HG03565 (cell line): ENCODE results near the gene GPR152.
"Not testable (repeated sequence)": the region's sequence is repeated elsewhere in the genome, so short reads cannot be mapped to it uniquely, and the experiment has no call there.

Experiments
- ATAC-seq: cut with Tn5 transposase; IDR thresholded peaks from one replicate; pipeline ENCODE4 v1.9.1; 2021; ENCODE audit warnings: mild to moderate bottlenecking, moderate library complexity; ENCODE audit not compliant: unreplicated experiment

Gene GPR152

DNA sequence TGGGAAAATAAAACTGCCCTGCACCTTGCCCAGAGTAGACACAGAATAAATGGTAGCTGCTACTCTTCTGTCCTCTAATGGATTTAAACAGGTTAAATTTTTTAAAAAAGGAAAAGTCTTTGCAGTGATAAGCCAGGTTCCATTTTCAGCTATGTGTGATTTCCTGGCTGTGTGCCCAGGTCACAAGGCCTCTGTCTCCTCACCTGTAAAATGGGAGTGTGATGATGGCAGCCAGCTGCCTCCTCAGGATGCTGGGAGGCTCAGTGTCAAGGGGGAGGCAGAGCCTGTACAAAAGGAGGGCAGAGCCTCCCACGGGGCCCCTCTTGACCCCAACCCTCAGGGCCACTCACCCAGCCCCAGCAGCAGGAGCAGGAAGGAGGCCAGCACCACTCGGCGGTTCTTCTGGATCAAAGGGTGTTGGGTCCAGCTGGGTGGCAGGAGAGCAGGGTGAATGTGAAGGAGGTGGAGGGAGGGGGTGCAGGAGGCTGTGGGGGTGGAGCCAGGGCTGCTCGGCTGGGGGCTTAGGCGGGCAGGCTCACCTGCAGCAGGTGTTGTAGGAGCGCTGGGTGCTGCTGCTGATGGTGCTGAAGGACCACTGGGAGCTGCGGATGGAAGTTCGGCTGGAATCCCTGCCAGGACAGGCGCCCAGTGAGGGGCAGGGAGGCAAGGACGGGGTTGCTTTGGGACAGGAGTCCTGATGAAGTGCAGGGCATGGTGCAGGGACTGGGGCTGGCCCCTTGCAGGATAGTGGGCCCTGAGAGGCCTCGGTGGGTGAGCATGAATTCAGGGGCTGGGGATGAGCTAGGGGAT is 14.6 kb upstream of the GPR152 start:
- no peak for ATAC-seq

DNA sequence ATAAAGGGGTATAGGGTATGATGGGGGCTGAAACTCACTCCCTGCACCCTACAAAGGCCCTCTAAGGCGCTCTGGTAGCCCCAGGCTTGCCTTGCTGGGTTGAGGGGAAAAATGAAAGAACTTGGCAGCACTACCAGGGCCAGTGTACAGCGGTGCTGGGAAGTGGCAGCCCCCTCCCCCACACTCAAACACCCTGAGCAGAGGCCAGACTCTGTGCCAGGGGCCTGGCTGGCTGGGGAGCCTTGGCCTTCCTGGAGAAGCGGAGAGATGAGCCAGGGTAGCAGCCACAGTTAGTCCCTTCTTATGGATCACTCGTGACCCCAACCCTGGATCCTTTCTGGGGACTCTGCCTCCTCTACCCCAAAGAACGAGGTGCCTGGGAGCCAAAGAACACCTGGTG is 13.8 kb upstream of the GPR152 start:
- no peak for ATAC-seq

DNA sequence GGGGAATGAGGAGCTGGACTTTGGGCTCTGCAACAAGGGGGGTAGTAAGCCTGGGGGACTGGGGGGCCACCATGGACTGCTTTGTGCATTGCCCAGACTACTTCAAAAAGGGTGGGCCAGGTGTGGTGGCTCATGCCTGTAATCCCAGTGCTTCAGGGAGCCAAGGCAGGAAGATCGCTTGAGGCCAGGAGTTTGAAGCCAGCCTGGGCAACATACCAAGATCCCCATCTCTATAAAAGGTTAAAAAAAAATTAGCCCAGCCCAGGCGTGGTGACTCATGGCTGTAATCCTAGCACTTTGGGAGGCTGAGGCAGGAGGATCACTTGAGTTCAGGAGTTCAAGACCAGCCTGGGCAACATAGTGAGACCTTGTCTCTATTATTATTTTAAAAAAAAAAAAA is 13.0 kb upstream of the GPR152 start:
- ATAC-seq, result not testable (repeated sequence)

DNA sequence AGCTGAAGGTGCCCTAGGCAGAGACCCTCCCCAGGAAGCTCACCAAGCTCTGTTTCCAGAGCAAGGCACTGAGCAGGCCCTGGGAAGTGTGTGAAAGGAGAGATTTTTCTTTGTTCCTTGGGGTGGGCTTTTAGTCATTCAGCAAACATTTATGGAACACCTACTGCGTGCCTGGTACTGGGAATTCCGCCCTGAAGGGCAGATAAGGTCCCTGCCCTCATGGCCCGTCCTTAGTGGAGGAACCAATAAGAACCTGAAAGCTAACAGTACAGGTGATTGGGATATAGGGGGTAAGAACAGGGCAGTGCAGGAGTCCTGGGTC is 12.6 kb upstream of the GPR152 start:
- ATAC-seq, result no peak

DNA sequence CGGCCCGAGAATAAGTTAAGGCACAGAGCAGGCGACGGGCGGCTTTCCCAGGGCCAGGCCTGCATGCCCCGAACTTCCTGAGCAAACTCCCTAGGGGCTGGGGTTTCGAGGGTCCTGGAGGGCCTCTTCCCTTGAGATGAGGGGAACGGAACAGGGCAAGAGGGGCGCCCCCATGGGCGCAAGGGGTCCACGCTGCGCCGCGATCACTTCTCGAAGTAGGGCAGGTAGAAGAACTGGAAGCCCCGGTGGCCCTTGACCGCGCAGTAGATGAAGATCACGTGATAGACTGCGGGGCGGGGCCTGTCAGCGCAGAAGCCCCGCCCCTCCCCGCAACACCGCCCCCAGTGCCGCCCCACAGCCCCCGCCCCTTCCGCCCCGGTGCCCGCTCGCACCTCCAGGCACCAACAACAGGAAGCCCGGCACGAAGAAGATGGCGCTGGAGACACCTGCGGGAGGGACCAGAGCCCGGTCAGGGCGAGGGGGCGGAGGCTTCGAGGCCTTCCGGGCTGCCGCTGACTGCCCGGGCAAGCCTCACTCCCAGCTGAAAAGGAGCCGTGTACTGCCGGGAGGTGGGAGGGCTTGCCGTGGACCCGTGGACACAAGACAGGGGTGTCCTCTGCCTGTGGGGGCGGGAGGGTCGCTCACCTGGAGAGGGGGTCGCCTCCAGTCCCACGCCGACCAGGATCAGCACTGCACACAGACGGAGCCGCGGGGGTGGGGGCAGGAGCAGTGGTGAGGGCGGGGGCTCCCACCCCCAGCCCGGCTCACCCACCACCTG is 12.1 kb upstream of the GPR152 start:
- peak; percentile 36 for ATAC-seq

DNA sequence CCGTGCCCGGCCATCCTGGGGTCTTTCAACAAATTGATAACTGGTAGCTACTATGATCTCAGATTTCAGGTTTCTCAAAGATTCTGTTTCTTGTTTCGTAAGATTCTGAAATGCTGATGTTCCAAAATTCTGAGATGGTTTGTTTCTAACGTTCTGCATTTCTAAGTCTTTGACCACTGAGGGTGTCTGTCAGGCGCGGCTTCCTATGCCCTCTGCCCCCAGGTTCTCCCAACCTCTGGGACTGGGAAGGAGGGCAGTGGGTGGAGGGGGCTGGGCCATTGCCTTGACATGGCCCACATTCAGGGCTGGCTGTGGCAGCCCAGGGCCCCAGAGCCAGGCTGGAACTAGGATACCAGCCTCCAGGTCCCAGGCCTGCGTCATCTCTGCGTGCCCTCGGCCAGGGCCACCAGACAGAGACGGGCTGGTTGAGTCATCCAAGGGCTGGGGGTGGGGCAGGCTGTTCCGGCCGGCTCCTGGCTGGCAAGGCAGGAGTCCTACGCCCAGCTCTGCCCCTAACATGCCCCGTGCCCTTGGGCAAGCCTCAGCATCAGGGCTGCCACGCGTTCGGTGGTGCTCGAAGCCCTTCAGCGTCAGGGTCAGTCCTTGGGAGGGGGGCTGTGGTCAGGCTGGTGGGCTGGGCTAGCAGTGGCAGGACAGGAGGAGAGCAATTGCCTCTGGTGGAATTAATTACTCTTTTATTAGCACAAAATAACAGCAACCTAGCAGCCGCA is 11.3 kb upstream of the GPR152 start:
- ATAC-seq, result no peak

DNA sequence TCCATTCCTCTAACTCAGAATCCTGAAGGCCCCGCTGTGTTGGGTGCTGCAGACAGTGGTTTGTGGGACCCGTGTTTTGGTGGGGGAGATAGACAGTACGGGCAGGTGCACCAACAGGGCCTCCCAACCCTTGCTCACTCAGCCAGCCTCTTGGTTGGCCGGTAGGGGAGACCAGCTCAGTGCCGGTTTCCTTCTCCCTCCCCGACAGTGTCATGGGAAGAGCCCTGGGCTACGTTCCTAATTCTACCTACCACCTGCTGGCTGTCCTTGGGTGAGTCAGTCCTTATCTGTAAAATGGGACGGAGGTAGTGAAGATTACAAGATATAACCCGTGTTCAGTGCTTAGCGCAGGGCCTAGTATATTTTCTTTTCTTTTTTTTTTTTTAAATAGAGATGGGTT is 10.7 kb upstream of the GPR152 start:
- ATAC-seq, result no peak

DNA sequence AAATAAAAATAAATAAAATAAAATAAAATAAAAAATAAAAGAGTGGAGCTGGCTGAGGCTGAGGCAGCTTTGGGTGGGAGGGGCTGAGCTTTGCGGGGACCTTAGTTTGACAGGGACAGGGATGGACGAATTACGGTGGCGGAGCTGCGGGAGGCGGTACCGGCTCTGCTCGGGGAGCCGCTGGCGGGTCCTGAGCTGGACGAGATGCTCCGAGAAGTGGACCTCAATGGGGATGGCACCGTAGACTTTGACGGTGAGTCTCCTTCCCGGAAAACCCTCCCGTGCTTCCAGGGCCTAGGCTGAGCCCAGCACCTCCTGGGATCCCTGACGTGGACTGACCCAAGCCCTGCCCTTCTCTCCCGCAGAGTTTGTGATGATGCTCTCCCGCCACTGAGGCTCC is 5.7 kb upstream of the GPR152 start:
- no peak for ATAC-seq

DNA sequence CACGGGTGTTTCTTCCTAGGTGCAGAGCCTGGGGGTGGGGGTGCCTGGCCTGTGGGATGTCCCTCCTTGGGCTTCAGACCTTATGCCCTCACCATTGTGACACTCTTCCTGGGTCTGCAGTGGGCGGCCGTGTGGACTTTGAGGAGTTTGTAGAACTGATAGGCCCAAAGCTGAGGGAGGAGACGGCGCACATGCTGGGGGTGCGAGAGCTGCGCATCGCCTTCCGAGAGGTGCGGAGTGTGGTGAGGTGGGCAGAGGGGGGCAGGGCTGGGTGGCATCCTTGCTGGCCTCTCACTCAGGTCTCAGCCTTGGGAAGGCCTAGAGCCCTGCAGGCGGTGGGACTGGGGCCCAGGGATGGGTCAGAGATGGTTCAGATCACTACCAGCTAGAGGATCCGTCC is 4.9 kb upstream of the GPR152 start:
- ATAC-seq, result no peak

DNA sequence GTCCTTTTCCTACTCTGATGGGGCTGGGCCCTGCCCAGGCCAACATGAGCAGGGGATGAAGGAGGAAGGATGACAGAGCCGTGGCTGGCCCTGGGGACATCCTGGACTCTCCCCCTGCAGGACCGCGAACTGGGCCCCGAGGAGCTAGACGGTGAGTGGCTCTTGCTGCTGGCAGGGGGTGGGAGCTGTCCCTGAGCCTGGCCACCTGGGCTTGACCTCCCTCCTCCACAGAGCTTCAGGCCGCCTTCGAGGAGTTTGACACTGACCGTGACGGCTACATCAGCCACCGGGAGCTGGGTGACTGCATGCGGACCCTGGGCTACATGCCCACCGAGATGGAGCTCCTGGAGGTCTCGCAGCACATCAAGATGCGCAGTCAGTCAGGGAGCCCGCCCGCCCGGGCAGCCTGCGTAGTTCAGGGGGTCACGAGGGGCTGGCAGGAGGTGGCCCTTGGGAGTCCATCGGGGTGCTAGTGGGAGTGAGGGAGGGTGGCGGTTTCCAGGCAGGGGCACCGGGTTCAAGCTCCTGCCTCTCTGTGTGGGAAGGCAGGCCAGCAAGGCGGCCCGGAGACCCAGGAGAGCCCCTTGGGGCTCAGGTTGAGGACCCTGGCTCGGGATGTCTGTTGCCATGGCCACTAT is 3.7 kb upstream of the GPR152 start:
- ATAC-seq, result no peak

DNA sequence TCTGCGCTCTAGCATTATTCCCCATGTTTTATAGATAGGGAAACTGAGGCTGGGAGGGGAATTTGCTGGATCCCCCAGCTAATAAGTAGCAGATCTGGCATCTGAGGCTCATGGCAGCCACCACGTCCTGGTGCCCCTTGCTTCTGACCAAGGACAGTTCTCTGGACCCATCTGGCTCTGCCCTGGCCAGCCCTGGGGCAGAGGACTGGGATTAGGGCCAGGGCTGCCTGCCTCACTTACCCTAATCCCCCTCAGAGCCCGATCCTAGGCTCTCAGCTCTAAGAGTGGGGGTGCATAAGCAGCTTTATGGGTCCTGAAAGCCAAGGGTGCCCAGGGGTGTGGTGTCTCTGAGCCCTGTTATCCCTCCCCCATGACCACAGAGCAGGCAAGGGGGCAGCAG is 2.5 kb upstream of the GPR152 start, which contains the start of gene CABP4:
TSS of gene CABP4 (plus strand) at position 301 of the 400 bp plus-strand sequence. CDS start at position 371, 70 bp downstream.
- no peak for ATAC-seq

DNA sequence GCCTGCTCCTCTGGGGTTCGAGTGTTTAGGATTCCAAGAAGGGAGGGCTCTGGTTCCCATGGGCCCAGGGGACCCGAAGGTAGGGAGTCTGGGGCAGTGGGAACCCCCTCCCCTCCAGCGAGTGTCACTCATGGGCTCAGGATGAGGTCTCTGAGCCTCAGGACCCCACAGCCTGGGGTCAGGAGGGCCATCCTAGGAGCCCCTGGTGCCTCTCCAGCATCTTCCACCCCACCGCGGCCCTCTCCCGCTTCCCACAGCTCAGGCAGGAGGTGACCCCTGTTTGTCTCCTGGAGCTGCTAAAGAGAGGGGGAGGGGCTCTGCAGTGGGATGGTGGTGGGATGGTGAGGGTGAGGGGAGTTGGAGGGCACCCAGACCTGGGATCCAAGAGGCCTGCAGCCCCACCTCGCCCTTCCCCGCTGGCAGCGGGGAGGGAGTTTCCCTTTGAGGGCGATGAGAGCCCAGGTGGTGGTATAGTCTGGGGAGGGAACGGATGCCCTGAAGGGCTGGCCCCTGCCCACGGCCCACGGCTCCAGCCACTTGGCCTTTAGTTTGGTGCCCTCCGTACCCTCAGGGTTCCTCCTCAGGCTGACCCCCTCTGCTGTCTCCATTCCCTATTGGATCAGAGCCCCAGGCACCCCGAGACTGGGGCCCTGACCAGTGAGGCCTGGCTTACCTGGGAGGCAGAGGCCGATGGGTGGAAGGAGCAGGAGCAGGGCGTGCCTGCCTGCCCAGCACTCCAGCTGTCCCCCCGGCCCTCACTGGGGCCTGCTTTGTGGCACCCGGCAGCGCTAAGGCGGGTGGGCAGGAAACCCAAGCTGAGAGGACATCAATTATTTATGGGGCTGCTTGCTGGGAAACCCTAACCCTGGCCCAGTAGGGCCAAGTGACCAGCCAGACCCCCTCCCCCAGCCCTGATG is 1.5 kb upstream of the GPR152 start:
- no peak for ATAC-seq

DNA sequence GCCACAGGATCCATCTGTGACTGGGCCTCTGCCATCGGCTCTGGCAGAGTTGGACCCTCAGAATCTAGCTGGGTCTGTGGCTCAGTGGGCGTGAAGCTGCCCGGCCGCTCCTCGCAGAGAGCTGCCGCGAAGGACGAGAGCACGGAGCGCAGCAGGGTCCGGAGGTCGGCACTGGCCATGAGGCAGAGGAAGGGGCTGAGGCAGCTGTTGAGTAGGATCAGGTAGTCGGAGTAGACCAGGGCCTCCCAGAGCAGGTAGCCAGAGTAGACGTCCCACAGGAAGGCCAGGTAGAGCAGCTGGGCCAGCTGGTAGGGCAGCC is 912 bp downstream of the GPR152 start:
- ATAC-seq, result no peak

DNA sequence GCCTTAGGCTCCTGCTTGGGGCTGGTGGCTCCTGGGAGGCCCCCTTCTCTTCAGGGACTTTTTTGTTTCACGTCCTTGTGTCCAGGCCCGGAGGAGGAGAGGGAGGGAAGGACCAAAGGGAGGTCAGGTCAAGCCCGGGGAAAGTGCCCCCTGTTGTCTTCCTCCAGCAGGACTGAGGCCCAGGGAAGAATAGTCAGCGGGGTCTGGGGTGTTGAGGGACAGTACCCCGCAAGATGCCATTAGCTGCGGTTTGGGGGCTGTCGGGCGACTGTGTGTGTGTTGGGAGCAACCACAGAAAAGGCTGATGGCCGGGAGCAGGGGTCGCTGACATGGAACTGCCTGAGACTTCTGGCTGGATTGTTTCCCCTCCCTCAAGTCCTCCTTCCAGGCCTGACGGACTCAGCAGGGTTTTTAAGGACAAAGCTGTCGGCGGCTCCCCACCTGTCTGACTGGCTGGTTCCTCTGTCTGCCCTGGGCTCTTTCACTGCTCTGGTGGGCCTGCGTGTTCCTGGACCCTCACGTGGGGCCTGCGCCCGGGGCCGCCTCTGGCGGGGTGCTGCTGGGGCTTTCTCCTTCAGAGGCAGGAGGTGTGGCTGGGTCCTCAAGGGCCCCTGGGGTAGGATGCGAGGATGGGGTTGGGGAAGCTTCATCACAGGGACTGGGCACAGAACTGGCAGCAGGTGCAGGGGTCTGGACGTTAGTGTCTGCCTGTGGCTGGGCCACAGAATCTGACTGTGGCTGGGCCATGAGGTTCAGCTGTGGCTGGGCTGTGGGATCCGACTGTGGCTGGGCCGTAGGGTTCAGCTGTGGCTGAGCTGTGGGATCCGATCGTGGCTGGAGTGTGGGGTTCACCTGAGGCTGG is 1.5 kb downstream of the GPR152 start:
- no peak for ATAC-seq

DNA sequence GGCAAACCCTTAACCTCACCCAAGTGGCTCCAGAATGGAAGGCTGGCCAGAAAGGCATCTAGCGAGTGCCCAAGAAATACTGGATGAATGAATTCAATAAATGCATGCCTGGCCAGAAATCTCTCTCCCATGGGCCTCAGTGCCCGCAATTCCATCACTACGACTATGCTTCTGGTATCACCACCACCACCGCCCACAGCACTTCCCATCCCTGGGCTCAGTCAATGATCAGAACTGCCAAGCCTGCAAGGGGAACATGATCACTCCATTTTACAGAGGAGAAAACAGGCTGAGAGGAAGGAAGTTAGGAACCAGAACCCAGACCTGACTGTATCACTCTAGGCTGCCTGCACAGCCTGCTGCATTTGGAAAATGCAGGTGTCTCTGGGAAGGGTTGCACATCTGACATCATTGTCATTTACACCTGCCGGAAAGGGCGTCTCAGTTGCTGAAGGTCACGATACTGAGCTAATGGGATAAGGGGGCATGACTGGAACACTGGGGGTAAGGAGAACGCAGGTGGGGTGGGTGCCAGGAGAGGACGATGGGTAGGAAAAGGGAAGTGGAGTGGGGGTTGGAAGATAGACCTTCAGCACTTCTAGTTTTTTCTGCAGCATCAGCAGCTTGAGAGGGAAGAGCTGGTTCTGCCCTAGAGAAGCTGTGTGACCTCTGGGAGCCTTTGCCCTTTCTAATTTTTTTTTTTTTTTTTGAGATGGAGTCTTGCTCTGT is 3.2 kb downstream of the GPR152 start:
- no peak for ATAC-seq

DNA sequence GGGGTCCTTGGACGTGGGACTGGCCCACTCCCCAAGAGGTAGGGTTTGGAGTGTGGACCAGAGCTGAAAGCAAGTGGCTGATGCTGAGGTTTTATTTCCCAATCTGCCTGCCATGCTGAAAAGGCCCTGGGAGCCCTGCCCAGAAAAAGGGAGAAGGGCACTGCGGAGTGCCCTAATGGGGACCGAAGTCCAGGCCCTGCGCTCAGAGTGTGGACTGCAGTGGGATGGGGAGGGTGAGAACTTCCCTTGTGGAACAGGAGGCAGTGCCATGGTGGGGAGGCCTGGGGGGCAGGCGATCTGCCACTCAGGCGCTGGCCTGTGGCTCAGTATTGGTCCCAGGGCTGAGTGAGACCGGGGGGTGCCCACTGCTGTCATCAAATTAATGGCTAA is 4.3 kb downstream of the GPR152 start:
- ATAC-seq, result no peak

DNA sequence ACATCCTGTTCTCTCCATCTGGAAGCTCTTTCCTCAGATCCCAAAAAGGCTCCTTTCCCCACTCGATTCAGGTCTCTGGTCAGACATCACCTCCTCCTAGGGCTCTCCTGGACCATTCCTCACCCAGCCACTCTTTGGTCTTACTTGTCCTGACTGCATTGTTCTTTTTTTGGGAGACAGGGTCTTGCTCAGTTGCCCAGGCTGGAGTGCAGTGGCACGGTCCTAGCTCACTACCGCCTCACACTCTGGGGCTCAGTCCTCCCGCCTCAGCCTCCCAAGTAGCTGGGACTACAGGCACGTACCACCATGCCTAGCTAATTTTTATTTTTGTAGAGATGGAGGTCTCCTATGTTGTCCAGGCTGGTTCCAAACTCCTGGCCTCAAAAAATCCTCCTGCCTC is 7.0 kb downstream of the GPR152 start:
- no peak for ATAC-seq

DNA sequence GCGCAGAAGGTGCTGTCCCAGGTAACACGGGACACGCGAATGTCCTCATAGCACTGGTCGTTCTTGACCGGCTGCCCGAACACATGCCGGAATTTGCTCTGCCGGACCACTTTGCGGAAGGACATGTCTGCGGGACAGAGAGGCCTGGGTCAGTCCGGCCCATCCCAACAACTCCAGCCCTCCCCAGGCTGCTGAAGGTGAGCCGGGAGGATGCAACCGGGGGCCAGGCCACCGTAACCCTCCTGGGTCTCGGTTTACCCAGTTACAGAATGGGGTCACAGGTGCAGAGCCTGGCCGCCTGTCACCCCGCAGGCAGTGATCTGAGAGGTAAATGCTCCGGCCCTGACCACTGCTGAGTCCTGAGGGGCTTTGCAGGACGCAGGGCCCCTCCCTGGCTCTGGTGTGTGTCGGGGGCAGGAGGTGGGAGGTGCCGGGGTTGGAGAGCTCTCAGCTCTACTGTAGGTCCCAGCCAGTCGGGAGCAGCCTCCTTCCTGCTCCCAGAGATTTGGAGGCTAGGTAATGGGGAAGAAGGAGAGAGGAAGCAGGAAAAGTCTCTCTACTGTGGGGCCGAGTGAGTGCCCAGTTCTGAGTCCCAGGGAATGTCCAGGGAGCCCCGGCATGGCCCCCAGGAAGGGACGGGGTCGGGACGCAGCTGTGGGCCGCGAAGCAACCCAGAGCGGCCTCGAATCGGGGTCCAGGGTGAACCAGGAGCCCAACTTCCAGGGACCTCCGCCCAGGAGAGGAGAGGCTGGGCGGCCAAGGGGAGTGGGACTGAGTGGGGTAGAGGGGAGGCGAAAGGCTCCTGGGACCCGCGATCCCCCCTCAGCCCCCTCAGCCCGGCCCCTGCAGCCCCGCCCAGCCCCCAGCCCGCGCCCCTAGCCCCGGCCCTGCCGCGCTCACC is 9.8 kb downstream of the GPR152 start:
- ATAC-seq, result no peak
